ENCODE data around the gene MEP1A.

DNA sequence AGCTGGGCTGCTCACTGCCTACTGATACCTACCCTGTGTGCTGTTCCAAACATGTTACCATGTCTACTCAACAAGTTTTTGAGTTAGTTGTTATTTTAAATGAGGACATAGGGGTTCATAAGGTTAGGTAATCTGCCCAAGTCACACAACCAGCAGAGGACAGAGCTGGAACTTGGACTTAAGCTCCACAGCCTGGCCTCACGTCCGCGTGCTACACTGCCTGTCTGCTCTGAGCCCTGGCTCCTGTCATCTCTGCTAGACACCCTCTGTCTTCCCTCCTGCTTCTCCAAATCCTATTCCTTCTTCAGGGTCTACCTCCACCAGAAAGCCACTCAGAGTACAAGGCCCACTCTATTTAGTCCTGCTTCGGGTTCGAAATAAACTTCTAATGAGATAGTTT is 28.2 kb upstream of the MEP1A start:
- TF ChIP-seq, protein P1, sequence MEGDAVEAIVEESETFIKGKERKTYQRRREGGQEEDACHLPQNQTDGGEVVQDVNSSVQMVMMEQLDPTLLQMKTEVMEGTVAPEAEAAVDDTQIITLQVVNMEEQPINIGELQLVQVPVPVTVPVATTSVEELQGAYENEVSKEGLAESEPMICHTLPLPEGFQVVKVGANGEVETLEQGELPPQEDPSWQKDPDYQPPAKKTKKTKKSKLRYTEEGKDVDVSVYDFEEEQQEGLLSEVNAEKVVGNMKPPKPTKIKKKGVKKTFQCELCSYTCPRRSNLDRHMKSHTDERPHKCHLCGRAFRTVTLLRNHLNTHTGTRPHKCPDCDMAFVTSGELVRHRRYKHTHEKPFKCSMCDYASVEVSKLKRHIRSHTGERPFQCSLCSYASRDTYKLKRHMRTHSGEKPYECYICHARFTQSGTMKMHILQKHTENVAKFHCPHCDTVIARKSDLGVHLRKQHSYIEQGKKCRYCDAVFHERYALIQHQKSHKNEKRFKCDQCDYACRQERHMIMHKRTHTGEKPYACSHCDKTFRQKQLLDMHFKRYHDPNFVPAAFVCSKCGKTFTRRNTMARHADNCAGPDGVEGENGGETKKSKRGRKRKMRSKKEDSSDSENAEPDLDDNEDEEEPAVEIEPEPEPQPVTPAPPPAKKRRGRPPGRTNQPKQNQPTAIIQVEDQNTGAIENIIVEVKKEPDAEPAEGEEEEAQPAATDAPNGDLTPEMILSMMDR (conservative IDR thresholded peaks at IDR 0.05; ENCODE audit: low read length) = no peak
- no peak for TF ChIP-seq EZH2phosphoT487 (IDR thresholded peaks at IDR 0.05; ENCODE audit: borderline replicate concordance)
